Parathyroid adenoma (tissue), 2 donors: ENCODE results near the gene MRPL16.

Experiments used
- H2AFZ ChIP-seq: fragments of 300-600 bp; sonication (generic); one replicate; pipeline ENCODE4 v1.7.0; 2017; ENCODE audit warnings: antibody characterized with exemption, mild to moderate bottlenecking
- H3K27ac ChIP-seq: fragments of 300-600 bp; sonication (generic); one replicate; pipeline ENCODE4 v1.7.0; 2017
- H3K27me3 ChIP-seq: fragments of 300-600 bp; sonication (generic); one replicate; pipeline ENCODE4 v1.7.0; 2017; ENCODE audit warnings: low read length; ENCODE audit not compliant: control insufficient read depth, insufficient read depth
- H3K36me3 ChIP-seq: fragments of 300-600 bp; sonication (generic); one replicate; pipeline ENCODE4 v1.7.0; 2017; ENCODE audit warnings: low read length; ENCODE audit not compliant: control insufficient read depth, insufficient read depth
- H3K4me1 ChIP-seq: fragments of 300-600 bp; sonication (generic); one replicate; pipeline ENCODE4 v1.7.0; 2017; ENCODE audit warnings: control low read depth
- H3K4me2 ChIP-seq: fragments of 300-600 bp; sonication (generic); one replicate; pipeline ENCODE4 v1.7.0; 2017; ENCODE audit warnings: low read length
- H3K4me3 ChIP-seq: fragments of 300-600 bp; sonication (generic); one replicate; pipeline ENCODE4 v1.7.0; 2017; ENCODE audit warnings: low read depth, low read length
- H3K79me2 ChIP-seq: fragments of 300-600 bp; sonication (generic); one replicate; pipeline ENCODE4 v1.7.0; 2017; ENCODE audit warnings: control low read depth
- H3K9ac ChIP-seq: fragments of 300-600 bp; sonication (generic); one replicate; pipeline ENCODE4 v1.7.0; 2017; ENCODE audit warnings: mild to moderate bottlenecking
- H3K9me3 ChIP-seq: fragments of 300-600 bp; sonication (generic); one replicate; pipeline ENCODE4 v1.7.0; 2017; ENCODE audit warnings: low read length; ENCODE audit not compliant: control insufficient read depth
- CTCF ChIP-seq: fragments of 300-600 bp; sonication (generic); IDR thresholded peaks from one replicate; pipeline ENCODE4 v1.7.0; 2017; ENCODE audit warnings: antibody characterized with exemption, mild to moderate bottlenecking
- donor health status: primary hyperparathyroidism.

The MRPL16 gene

GRCh38 chr11:59778122-59778521, 32.5 kb downstream of the MRPL16 start:
- no peak overlapping the region for H3K4me3 ChIP-seq
- H3K79me2 ChIP-seq = no peaks in the 10 kb centered on the region
- no peak for TF ChIP-seq CTCF
- H3K27ac ChIP-seq = no peak overlapping the region
- no peak overlapping the region for H3K4me2 ChIP-seq
- H3K27me3 ChIP-seq = no peaks in the 10 kb centered on the region
- peaks cover 4% of the 10 kb centered on the region for H3K4me1 ChIP-seq
- H3K9me3 ChIP-seq = no peaks in the 10 kb centered on the region
- no peaks in the 10 kb centered on the region for H3K36me3 ChIP-seq
- H3K9ac ChIP-seq = no peak overlapping the region
- H2AFZ ChIP-seq = no peak overlapping the region

GRCh38 chr11:59777104-59777503, 33.5 kb downstream of the MRPL16 start:
- Histone ChIP-seq H3K36me3 (no peaks in the 10 kb centered on the region), H3K27ac (no peak overlapping the region), H3K9ac (no peak overlapping the region), H2AFZ (no peak overlapping the region), H3K4me1 (peaks cover 7% of the 10 kb centered on the region), H3K27me3 (no peaks in the 10 kb centered on the region), H3K79me2 (no peaks in the 10 kb centered on the region), H3K4me3 (no peak overlapping the region), H3K4me2 (no peak overlapping the region), H3K9me3 (no peaks in the 10 kb centered on the region)
- no peak for TF ChIP-seq CTCF

GRCh38 chr11:59776210-59777066, 34.1 kb downstream of the MRPL16 start:
- TF ChIP-seq CTCF = no peak
- no peaks in the 10 kb centered on the region for H3K9me3 ChIP-seq
- H2AFZ ChIP-seq = no peak overlapping the region
- H3K79me2 ChIP-seq = no peaks in the 10 kb centered on the region
- no peaks in the 10 kb centered on the region for H3K27me3 ChIP-seq
- peak overlapping the region; percentile 9 for H3K27ac ChIP-seq
- no peak overlapping the region for H3K4me3 ChIP-seq
- H3K4me1 ChIP-seq = peaks cover 9% of the 10 kb centered on the region
- H3K36me3 ChIP-seq = no peaks in the 10 kb centered on the region
- no peak overlapping the region for H3K4me2 ChIP-seq
- H3K9ac ChIP-seq = no peak overlapping the region

GRCh38 chr11:59773083-59773440, 37.5 kb downstream of the MRPL16 start:
- Histone ChIP-seq H3K9ac (no peak overlapping the region), H3K4me3 (peak overlapping the region; percentile 27), H3K36me3 (no peaks in the 10 kb centered on the region), H3K9me3 (no peaks in the 10 kb centered on the region), H3K27ac (peak overlapping the region; percentile 51), H3K4me1 (peaks cover 9% of the 10 kb centered on the region), H3K27me3 (no peaks in the 10 kb centered on the region), H3K79me2 (peaks cover 9% of the 10 kb centered on the region), H2AFZ (no peak overlapping the region), H3K4me2 (peak overlapping the region; percentile 12)
- no peak for TF ChIP-seq CTCF

GRCh38 chr11:59771605-59772004, 39.0 kb downstream of the MRPL16 start:
- H3K27ac ChIP-seq = peak overlapping the region; percentile 51
- no peak overlapping the region for H3K9ac ChIP-seq

More at GRCh38 chr11:59771605-59772004, 39.0 kb downstream of the MRPL16 start:
- Histone ChIP-seq H3K79me2 (peaks cover 9% of the 10 kb centered on the region), H3K4me3 (no peak overlapping the region), H2AFZ (no peak overlapping the region), H3K9me3 (no peaks in the 10 kb centered on the region), H3K36me3 (no peaks in the 10 kb centered on the region), H3K4me1 (peaks cover 12% of the 10 kb centered on the region), H3K27me3 (no peaks in the 10 kb centered on the region), H3K4me2 (no peak overlapping the region)
- no peak for TF ChIP-seq CTCF
